ENCODE results near the gene OGFOD3.

GRCh38 chr17:82416771-82417170 lies 1.6 kb downstream of the OGFOD3 start:
- no peak for TF ChIP-seq POLR2A (IDR thresholded peaks at IDR 0.05)
- TF ChIP-seq CTCF (IDR thresholded peaks at IDR 0.05) = no peak
- no peak for TF ChIP-seq EP300 (IDR thresholded peaks at IDR 0.05)
- TF ChIP-seq POLR2AphosphoS5 (IDR thresholded peaks at IDR 0.05) = no peak

All from stomach (tissue), 4 donors.